Naive thymus-derived CD8-positive, alpha-beta T cell (primary cell): ENCODE data around the gene FANCC. TPM values are rescaled to one million over a fixed set of nuclear protein-coding genes. Genes with fewer than 3 reads are reported as not detected.

ENCODE experiments used
- ATAC-seq, 2 donors: fragments of 150-1000 bp; cut with Tn5 transposase in 1 of 2; sonication (Bioruptor Pico), chemical (Tn5 transposase) in 1 of 2; 1 replicate in 1 of 2; 2 replicates in 1 of 2; pipeline ENCODE4 v1.10.0; 2021; ENCODE audit warnings: mild to moderate bottlenecking in 2 of 2, moderate library complexity in 2 of 2
- POLR2A ChIA-PET: fragments of 350-600 bp; sonication (Branson Sonifier 250); formaldehyde crosslinking; loops from one replicate; lab custom pipeline; 2021; ENCODE audit warnings: antibody characterized with exemption; lab: Charles Lee
- DNase-seq, 10 donors: peaks; one replicate each; pipeline versions ENCODE4 v3.0.0 to v3.0.0-alpha.2; 2020 to 2022
- H3K27ac Mint-ChIP-seq, 10 donors: one replicate each; pipeline ENCODE4 v1.8.0; 2020 to 2022; ENCODE audit warnings: mild to moderate bottlenecking in 10 of 10, mixed read lengths in 10 of 10, moderate library complexity in 4 of 10, inconsistent platforms in 1 of 10
- H3K27me3 Mint-ChIP-seq, 5 donors: one replicate each; pipeline ENCODE4 v1.8.0; 2021 to 2022; ENCODE audit warnings: mixed read lengths in 5 of 5
- H3K36me3 Mint-ChIP-seq, 3 donors: one replicate each; pipeline ENCODE4 v1.8.0; 2020 to 2022; ENCODE audit warnings: mixed read lengths in 3 of 3, mild to moderate bottlenecking in 2 of 3, inconsistent platforms in 1 of 3
- H3K4me1 Mint-ChIP-seq, 4 donors: one replicate each; pipeline ENCODE4 v1.8.0; 2021 to 2022; ENCODE audit warnings: mixed read lengths in 4 of 4
- H3K4me3 Mint-ChIP-seq, 10 donors: one replicate each; pipeline ENCODE4 v1.8.0; 2020 to 2022; ENCODE audit warnings: mild to moderate bottlenecking in 10 of 10, mixed read lengths in 10 of 10, moderate library complexity in 6 of 10, inconsistent platforms in 1 of 10
- H3K9me3 Mint-ChIP-seq, 9 donors: one replicate each; pipeline ENCODE4 v1.8.0; 2020 to 2022; ENCODE audit warnings: mixed read lengths in 9 of 9, mild to moderate bottlenecking in 3 of 9, inconsistent platforms in 1 of 9, moderate library complexity in 1 of 9
- polyA plus RNA-seq, 3 donors: library from polyadenylated mRNA; unstranded; fragments of 300-500 nt; fragmentation: Illumina TruSeq; gene quantifications; one replicate each; pipeline ENCODE4 v1.2.3, GENCODE V29; 2021
- total RNA-seq, 8 experiments: library from RNA in 2 of 8; stranded (reverse) in 2 of 8; gene quantifications; one replicate each; pipeline ENCODE4 v1.2.3 and lab custom pipeline; 2021 to 2026

FANCC gene
- total and polyA plus RNA-seq, 5 experiments from 2014 or later, result 3.3 to 8.0 (median 5.8) TPM

DNA sequence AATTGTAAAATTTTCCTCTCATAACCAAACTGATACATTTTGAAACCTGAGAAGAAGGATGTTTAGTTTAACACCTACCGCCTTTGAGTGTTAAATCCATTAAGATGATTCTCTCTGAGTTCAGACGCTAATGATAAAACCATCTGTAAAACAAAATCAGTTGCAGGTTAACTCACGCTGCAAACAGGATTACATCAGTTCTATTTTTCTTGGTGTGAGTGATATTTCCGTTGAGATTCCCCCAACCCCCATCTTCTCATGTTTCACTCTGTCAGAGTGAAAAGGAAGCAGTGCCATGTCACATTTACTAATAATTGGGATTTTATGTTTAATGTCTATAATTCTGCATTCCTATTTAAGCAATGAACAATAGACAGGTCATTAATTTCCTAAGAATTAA is 146.5 kb downstream of the FANCC start:
- Mint-ChIP-seq H3K9me3 (peaks cover 0 to 17% (median 2%) of the 10 kb centered on the region in 9 donors), H3K4me1 (no peaks in the 10 kb centered on the region), H3K27ac (no peak overlapping the region), H3K4me3 (no peak overlapping the region), H3K36me3 (peaks cover 22 to 41% (median 34%) of the 10 kb centered on the region in 3 donors), H3K27me3 (no peaks in the 10 kb centered on the region)
- POLR2A ChIA-PET, result no interaction called here
- ATAC-seq, result no peak
- DNase-seq, result no peak

DNA sequence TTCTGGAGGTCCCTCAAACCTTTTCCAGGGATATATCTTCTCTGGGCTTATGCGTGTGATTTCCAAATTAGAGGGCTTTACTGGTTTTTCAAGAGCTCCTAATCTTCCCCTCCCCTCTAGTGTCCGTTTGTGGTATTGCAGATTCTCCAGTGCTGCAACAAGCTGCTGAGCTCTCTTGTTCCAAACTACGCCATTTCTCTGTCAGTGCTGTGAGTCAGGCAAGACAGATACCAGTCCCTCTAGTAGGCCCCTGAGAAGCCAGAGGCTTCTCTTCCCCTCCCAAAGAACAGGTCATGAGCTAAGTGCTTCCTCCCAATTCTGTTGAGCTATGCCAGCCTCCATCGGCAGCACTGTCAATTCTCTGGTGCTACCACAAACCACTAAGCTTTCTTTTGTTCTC is 149.5 kb downstream of the FANCC start:
- Mint-ChIP-seq H3K27me3 (no peaks in the 10 kb centered on the region), H3K4me1 (no peaks in the 10 kb centered on the region), H3K27ac (no peak overlapping the region), H3K4me3 (no peak overlapping the region), H3K9me3 (peaks cover 0 to 17% (median 2%) of the 10 kb centered on the region in 9 donors), H3K36me3 (peaks cover 22 to 48% (median 34%) of the 10 kb centered on the region in 3 donors)
- no peak for ATAC-seq
- DNase-seq, result peak in 7 of 10 donors; percentile 10 to 65 (median 32)
- POLR2A ChIA-PET, result no interaction called here

DNA sequence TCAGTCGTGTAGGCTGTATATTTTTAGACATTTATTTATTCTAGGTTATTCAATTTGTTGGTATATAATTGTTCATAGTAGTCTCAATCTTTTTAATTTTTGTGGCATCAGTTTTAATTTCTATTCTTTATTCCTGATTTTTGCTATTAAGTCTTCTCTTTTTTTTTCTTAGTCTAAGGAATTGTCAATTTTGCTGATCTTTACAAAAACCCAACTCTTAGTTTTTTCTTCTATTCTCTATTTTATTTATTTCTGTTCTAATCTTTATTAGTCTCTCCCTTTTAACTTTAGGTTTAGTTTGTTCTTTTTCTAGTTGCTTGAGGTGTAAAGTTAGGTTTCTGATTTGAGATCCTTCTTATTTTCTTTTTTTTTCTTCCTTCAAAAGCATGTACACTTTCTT is 152.5 kb downstream of the FANCC start:
- ATAC-seq, result no peak
- Mint-ChIP-seq H3K27me3 (no peaks in the 10 kb centered on the region), H3K4me1 (no peaks in the 10 kb centered on the region), H3K36me3 (peaks cover 18 to 47% (median 18%) of the 10 kb centered on the region in 3 donors), H3K27ac (no peak overlapping the region), H3K9me3 (peaks cover 0 to 17% (median 2%) of the 10 kb centered on the region in 9 donors), H3K4me3 (no peak overlapping the region)
- no peak for DNase-seq
- POLR2A ChIA-PET, result no interaction called here

DNA sequence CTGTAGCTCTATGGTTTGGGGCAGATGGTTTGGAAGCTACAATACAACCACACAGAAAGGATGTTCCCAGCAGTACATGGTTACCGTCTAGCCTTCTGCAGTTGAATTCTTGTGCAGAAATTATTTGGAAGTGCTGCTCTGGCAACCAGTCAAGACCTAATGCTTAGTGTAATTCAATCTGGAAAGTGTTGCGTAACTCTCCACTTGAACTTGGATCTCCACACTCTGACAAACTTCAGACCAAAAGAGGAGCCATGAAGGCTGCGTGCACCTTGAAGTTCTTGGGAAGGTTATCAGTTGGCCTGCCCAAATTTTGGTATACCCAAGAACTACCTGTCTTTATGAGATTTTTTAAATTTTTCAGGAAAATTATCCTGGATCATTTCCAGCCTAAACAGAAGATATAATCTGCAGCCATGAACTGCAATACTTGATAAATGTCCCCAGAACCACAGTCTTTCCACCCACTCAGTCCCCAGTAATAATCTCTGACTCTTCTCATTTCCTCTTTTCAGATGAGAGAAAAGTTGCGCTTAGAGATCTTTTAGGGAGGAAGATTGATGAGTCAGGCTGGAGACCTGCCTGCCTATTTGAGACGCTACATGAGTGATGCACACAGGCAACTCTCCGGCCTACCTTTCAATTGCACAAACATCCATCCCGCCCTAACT is 159.9 kb downstream of the FANCC start:
- no peak for ATAC-seq
- Mint-ChIP-seq H3K27ac (no peak overlapping the region), H3K4me1 (peaks cover 2 to 8% (median 5%) of the 10 kb centered on the region in 4 donors), H3K27me3 (no peaks in the 10 kb centered on the region), H3K4me3 (no peak overlapping the region), H3K36me3 (peaks cover 0 to 14% (median 0%) of the 10 kb centered on the region in 3 donors), H3K9me3 (no peaks in the 10 kb centered on the region)
- POLR2A ChIA-PET, result no interaction called here
- DNase-seq, result no peak

DNA sequence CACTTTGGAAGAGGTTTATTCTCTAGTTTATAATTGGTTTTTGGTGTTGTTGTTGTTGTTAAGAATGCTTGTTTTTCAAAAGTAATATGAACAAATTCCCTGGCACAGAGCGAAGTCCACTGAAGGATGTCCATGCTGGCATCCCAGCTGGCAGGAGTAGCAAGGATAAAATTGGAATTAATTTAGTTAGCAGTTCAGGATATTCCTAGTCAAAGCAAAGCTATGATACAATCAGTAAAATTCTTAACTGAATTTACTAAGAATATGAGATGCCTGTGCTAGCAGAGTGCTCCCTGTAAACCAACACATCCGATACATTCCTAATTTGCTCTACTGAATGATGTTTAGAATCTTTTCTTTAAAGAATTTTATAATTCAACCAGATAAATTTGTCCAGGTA is 161.4 kb downstream of the FANCC start:
- H3K4me3 Mint-ChIP-seq, result no peak overlapping the region
- H3K4me1 Mint-ChIP-seq, result peaks cover 2 to 8% (median 5%) of the 10 kb centered on the region in 4 donors
- H3K27ac Mint-ChIP-seq, result no peak overlapping the region
- DNase-seq, result no peak
- ATAC-seq, result no peak
- POLR2A ChIA-PET, result no interaction called here
- no peaks in the 10 kb centered on the region for H3K27me3 Mint-ChIP-seq
- no peaks in the 10 kb centered on the region for H3K9me3 Mint-ChIP-seq
- peaks cover 0 to 5% (median 0%) of the 10 kb centered on the region in 3 donors for H3K36me3 Mint-ChIP-seq

DNA sequence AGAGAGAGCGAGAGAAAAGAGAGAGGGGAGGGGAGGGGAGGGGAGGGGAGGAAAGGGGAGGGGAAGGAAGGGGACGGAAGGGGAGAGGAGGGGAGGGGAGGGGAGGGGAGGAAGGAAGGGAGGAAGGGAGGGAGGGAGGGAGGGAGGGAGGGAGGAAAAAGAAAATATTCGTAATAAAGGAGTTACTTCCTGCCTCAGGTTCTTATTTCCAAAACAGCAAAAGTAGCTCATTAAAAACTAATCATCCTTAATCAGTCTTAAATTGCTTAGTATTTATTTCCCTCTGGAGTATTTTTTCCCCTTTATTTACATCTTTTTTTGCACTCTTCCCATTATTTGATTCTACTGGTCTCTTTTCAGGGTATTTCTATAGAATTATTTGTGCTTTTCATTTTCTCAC is 162.3 kb downstream of the FANCC start:
- no peak for DNase-seq
- Mint-ChIP-seq H3K4me3 (peak overlapping the region in 1 of 10 donors; percentile 26), H3K27ac (peak overlapping the region in 3 of 10 donors; percentile 34 to 55 (median 53)), H3K36me3 (peaks cover 0 to 3% (median 0%) of the 10 kb centered on the region in 3 donors), H3K9me3 (no peaks in the 10 kb centered on the region), H3K27me3 (no peaks in the 10 kb centered on the region), H3K4me1 (peaks cover 2 to 8% (median 5%) of the 10 kb centered on the region in 4 donors)
- POLR2A ChIA-PET, result interaction anchor here (0.6 kb wide), 1 partner anchor 25 kb away, joined by 4 read pairs; no protein-coding TSS in a partner anchor
- no peak for ATAC-seq

DNA sequence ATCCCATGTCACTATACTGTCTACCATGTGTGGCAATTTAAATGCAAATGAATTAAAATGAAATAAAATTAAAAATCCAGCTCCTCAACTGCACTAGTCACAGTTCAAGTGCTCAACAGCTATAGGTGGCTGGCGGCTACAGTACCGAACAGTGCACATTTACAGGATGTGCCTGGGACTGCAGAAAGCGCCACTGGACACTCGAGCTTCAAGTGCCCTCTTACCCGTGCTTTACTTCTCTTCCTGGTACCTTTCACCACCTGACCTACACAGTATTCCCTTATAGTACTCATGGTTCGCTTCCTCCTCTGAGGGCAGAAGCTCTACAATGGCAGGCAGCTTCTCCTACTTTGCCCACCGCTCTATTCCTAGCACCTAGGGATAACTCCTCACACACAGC is 166.6 kb downstream of the FANCC start:
- peaks cover 0 to 5% (median 0%) of the 10 kb centered on the region in 3 donors for H3K36me3 Mint-ChIP-seq
- DNase-seq (no peak), ATAC-seq (no peak)
- H3K27ac Mint-ChIP-seq, result no peak overlapping the region
- POLR2A ChIA-PET, result no interaction called here
- no peaks in the 10 kb centered on the region for H3K9me3 Mint-ChIP-seq
- H3K27me3 Mint-ChIP-seq, result no peaks in the 10 kb centered on the region
- no peak overlapping the region for H3K4me3 Mint-ChIP-seq
- H3K4me1 Mint-ChIP-seq, result peaks cover 2 to 8% (median 5%) of the 10 kb centered on the region in 4 donors

DNA sequence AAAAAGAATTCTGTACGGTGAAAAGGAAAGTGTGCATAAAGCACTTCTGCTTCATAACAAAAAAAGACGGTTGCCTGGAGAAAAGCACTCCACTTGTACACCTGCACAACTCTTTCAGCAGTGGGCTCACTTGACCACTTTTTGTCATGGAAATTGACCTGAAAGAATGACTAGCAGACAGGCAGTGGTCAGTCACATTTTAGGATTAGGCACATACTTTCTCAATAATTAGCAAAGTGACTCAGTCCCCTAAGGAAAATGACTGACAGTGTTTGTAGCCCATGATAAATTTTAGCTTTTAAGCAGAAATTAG is 169.3 kb downstream of the FANCC start:
- POLR2A ChIA-PET, result no interaction called here
- no peak overlapping the region for H3K4me3 Mint-ChIP-seq
- H3K36me3 Mint-ChIP-seq, result peaks cover 0 to 22% (median 5%) of the 10 kb centered on the region in 3 donors
- H3K9me3 Mint-ChIP-seq, result no peaks in the 10 kb centered on the region
- no peaks in the 10 kb centered on the region for H3K27me3 Mint-ChIP-seq
- DNase-seq (no peak), ATAC-seq (no peak)
- no peak overlapping the region for H3K27ac Mint-ChIP-seq
- no peaks in the 10 kb centered on the region for H3K4me1 Mint-ChIP-seq

DNA sequence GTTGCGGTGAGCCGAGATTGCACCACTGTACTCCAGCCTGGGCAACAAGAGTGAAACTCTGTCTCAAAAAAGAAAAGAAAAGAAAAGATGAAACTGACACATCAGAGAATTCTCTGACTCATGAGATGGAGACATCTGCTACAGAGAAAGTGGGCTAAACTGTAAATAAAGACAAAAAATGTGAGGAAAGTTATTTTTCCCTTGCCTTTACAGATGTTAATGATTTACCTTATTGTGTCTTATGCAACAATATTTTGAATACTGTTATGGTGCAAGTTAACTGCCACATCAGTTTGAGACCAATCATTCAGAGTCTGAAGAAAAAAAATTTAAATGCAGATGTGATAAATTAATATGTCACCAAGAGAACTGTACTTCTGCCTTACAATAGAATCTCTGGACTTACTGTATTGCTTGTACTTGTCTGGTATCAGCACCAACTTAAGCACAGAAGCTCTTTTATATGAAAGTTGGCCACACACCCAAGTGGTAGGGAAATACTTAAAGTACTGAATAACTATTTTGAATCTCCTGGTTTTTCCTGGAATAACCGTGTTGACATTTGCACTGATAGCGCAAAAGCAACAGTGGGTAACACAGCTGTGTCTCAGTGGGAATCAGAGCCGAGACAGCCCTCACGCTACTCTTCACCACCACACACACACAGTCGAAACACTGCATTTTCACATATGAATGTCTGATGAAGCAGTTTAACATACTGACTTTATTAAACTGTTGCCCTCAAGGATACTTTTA is 169.9 kb downstream of the FANCC start:
- H3K9me3 Mint-ChIP-seq, result no peaks in the 10 kb centered on the region
- no peaks in the 10 kb centered on the region for H3K27me3 Mint-ChIP-seq
- peaks cover 0 to 22% (median 5%) of the 10 kb centered on the region in 3 donors for H3K36me3 Mint-ChIP-seq
- POLR2A ChIA-PET, result no interaction called here
- no peak for ATAC-seq
- H3K27ac Mint-ChIP-seq, result no peak overlapping the region
- DNase-seq, result no peak
- H3K4me3 Mint-ChIP-seq, result no peak overlapping the region
- peaks cover 0 to 1% (median 0%) of the 10 kb centered on the region in 4 donors for H3K4me1 Mint-ChIP-seq

DNA sequence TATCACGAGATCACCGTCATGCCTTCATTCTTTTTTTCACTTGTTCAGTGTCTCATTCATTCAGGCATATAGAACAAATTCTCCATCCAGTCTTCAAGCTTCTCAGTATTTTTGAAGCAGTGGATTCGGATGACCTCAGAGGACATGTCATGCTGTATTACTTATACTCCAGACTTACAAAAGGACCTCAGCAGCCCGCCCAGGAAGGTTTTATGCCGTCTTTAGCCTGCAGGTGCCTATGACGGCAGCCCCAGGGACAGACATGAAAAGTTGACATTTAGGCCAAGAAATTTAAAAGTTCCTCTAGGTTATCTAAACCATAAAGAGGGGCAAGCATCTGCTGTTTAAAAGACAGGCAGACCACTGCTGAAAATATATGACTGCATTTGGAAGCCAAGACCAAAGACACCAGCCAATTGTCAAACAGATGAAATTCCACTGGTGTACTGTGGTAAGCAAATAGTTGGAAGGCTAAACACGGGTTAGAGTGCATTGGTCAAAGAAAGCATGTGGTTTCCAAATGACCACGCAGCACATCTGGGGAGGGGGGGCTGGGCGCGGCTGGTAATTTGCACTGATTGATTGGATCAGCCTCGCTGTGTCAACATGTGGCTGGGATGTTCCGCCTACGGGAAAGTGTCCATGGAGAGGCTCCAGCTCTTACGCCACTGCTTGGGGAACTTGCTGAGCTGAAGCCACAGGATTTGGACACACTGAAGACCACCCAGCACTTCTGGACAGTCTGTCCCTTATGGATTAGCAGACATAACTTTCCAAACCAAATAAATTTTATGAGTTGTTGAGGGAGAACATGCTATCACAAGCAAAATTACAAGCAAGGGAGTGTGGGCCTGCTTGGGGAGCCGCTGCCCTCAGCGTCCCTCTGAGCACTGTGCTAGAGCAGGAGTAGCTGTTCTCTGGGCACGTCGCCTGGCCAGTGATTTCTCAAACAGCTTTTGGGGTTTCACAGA is 173.6 kb downstream of the FANCC start:
- no peaks in the 10 kb centered on the region for H3K9me3 Mint-ChIP-seq
- POLR2A ChIA-PET, result no interaction called here
- H3K27me3 Mint-ChIP-seq, result no peaks in the 10 kb centered on the region
- H3K4me3 Mint-ChIP-seq, result no peak overlapping the region
- no peak for ATAC-seq
- no peak for DNase-seq
- H3K4me1 Mint-ChIP-seq, result peaks cover 0 to 1% (median 0%) of the 10 kb centered on the region in 4 donors
- H3K36me3 Mint-ChIP-seq, result peaks cover 0 to 24% (median 7%) of the 10 kb centered on the region in 3 donors
- H3K27ac Mint-ChIP-seq, result no peak overlapping the region

DNA sequence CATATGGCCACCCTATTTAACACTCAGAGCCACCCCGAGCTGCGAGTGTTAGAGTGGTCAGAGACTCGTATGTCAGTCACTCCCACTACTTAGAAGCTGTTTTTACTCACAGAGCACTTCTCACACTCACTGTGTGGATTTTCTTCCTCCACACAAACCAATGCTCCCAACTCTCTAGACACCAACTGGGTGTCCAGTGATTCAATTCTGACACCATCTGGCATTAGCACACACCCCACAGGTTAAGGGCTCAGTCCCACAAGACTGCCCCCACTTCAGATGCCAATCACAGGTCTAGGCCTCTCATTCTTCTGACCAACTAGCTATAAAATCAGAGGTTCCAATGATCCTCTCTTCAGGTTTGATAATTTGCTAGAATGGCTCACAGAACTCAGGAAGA is 174.8 kb downstream of the FANCC start:
- H3K27ac Mint-ChIP-seq, result no peak overlapping the region
- H3K4me3 Mint-ChIP-seq, result no peak overlapping the region
- no peaks in the 10 kb centered on the region for H3K27me3 Mint-ChIP-seq
- POLR2A ChIA-PET, result no interaction called here
- DNase-seq (no peak), ATAC-seq (no peak)
- peaks cover 0 to 29% (median 9%) of the 10 kb centered on the region in 3 donors for H3K36me3 Mint-ChIP-seq
- no peaks in the 10 kb centered on the region for H3K9me3 Mint-ChIP-seq
- peaks cover 0 to 1% (median 0%) of the 10 kb centered on the region in 4 donors for H3K4me1 Mint-ChIP-seq

DNA sequence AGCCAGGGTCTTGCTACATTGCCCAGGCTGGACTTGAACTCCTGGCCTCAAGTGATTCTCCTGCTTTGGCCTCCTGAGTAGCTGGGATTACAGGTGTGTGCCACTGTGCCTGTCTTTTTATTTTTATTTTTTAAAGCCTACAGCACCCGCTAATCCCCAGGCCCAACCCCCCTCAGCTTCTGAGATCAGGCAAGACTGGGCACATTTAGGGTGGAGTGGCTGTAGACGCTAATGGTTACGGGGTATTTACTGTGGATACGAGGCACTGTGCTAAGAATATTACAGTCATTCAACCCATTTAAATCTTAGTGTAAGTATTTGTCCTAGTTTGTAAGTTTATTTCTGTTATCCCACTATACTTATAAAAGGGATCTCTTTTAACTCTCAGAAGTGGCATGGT is 175.2 kb downstream of the FANCC start:
- POLR2A ChIA-PET, result no interaction called here
- Mint-ChIP-seq H3K36me3 (peaks cover 0 to 31% (median 12%) of the 10 kb centered on the region in 3 donors), H3K4me3 (no peak overlapping the region), H3K27ac (no peak overlapping the region), H3K4me1 (peaks cover 0 to 1% (median 0%) of the 10 kb centered on the region in 4 donors), H3K9me3 (no peaks in the 10 kb centered on the region), H3K27me3 (no peaks in the 10 kb centered on the region)
- no peak for ATAC-seq
- DNase-seq, result no peak
